GM19099 (cell line): Measurements from ENCODE around the gene MRAS.

Source experiments
- POLR2A ChIP-seq: IDR thresholded peaks from 3 replicates; pipeline ENCODE4 v1.6.1; 2011; ENCODE audit warnings: low read depth; ENCODE audit not compliant: insufficient read length; ENCODE audit errors: extremely low read depth

The MRAS gene

GRCh38 chr3:138434875-138435772 lies 86.7 kb downstream of the MRAS start:
- no peak for TF ChIP-seq POLR2A

GRCh38 chr3:138435840-138436239 lies 87.5 kb downstream of the MRAS start:
- TF ChIP-seq POLR2A = no peak

GRCh38 chr3:138437281-138437680 lies 88.9 kb downstream of the MRAS start:
- TF ChIP-seq POLR2A = no peak

- no peak for TF ChIP-seq POLR2A
These were observed 90.5 kb downstream of the MRAS start for GRCh38 chr3:138438896-138439295.

GRCh38 chr3:138439646-138440045 lies 91.3 kb downstream of the MRAS start:
- no peak for TF ChIP-seq POLR2A

- no peak for TF ChIP-seq POLR2A
These were observed 91.7 kb downstream of the MRAS start for GRCh38 chr3:138440121-138440521.

GRCh38 chr3:138440596-138440995 lies 92.2 kb downstream of the MRAS start:
- no peak for TF ChIP-seq POLR2A

- TF ChIP-seq POLR2A = no peak
These were observed 92.9 kb downstream of the MRAS start for GRCh38 chr3:138441256-138441655.

- no peak for TF ChIP-seq POLR2A
These were observed 93.4 kb downstream of the MRAS start for GRCh38 chr3:138441742-138442141.

- TF ChIP-seq POLR2A = no peak
These were observed 94.1 kb downstream of the MRAS start for GRCh38 chr3:138442433-138442832.

- TF ChIP-seq POLR2A = no peak
These were observed 94.7 kb downstream of the MRAS start for GRCh38 chr3:138443091-138443490.

GRCh38 chr3:138443521-138444503 lies 95.4 kb downstream of the MRAS start:
- no peak for TF ChIP-seq POLR2A

- no peak for TF ChIP-seq POLR2A
These were observed 96.9 kb downstream of the MRAS start for GRCh38 chr3:138445236-138445635.

- TF ChIP-seq POLR2A = no peak
These were observed 97.3 kb downstream of the MRAS start for GRCh38 chr3:138445654-138446053.

- TF ChIP-seq POLR2A = no peak
These were observed 100.3 kb downstream of the MRAS start for GRCh38 chr3:138448631-138449030.
